ENCODE results near the gene FASLG.

Gene FASLG

DNA sequence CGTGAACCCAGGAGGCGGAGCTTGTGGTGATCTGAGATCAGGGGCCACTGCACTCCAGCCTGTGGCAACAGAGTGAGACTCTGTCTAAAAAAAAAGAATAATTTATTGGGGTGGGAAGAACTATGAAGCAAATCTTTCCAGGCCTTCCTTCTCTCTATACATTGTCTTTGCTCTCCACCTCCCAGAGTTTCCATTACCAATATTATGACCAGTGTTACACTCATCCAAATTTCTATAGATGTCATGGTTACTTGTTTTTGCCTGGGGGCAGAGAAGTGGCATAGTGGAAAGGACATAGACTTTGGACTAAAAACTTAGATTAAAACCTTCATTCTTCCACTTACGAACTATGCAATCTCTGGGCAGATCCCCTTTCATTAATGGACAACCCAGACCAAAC, 10.1 kb downstream of the FASLG start:
- TF ChIP-seq, protein P1, sequence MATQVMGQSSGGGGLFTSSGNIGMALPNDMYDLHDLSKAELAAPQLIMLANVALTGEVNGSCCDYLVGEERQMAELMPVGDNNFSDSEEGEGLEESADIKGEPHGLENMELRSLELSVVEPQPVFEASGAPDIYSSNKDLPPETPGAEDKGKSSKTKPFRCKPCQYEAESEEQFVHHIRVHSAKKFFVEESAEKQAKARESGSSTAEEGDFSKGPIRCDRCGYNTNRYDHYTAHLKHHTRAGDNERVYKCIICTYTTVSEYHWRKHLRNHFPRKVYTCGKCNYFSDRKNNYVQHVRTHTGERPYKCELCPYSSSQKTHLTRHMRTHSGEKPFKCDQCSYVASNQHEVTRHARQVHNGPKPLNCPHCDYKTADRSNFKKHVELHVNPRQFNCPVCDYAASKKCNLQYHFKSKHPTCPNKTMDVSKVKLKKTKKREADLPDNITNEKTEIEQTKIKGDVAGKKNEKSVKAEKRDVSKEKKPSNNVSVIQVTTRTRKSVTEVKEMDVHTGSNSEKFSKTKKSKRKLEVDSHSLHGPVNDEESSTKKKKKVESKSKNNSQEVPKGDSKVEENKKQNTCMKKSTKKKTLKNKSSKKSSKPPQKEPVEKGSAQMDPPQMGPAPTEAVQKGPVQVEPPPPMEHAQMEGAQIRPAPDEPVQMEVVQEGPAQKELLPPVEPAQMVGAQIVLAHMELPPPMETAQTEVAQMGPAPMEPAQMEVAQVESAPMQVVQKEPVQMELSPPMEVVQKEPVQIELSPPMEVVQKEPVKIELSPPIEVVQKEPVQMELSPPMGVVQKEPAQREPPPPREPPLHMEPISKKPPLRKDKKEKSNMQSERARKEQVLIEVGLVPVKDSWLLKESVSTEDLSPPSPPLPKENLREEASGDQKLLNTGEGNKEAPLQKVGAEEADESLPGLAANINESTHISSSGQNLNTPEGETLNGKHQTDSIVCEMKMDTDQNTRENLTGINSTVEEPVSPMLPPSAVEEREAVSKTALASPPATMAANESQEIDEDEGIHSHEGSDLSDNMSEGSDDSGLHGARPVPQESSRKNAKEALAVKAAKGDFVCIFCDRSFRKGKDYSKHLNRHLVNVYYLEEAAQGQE (IDR thresholded peaks at IDR 0.05; ENCODE audit: insufficient read depth in 1 of 2, low read depth in 2 of 2, low read length in 2 of 2) = no peak
- TF ChIP-seq SIN3A (IDR thresholded peaks at IDR 0.05; ENCODE audit: borderline replicate concordance, insufficient read depth, low read length) (no peak), POLR2AphosphoS5 (IDR thresholded peaks at IDR 0.05; ENCODE audit: low read depth, low read length) (no peak), TAF1 (IDR thresholded peaks at IDR 0.05; ENCODE audit: borderline replicate concordance, insufficient read depth, low read length) (no peak), FOXP2 (optimal IDR thresholded peaks at IDR 0.05; ENCODE audit: borderline replicate concordance, extremely low read depth, extremely low read length, insufficient read depth) (no peak)

DNA sequence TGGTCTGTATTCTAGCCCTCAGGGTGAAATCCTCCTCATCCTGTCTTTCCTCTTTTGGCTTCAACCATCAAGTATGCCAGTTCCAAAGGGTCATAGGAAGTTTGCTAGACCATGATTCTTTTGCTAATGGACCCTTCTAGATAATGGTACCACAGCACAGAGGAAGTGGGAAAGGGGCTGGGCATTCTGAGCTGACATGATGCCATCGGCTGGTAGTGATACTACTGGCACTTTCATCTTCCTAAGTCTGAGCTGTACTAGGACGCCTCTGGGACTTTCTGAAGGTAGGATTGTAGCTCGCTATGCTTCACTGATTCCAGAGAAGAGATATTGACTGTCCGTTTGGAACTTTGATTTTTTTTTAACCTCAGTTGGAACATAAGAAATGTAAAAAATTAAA, 11.4 kb downstream of the FASLG start:
- TF ChIP-seq SIN3A (IDR thresholded peaks at IDR 0.05; ENCODE audit: borderline replicate concordance, insufficient read depth, low read length) = no peak
- TF ChIP-seq TAF1 (IDR thresholded peaks at IDR 0.05; ENCODE audit: borderline replicate concordance, insufficient read depth, low read length) = no peak

DNA sequence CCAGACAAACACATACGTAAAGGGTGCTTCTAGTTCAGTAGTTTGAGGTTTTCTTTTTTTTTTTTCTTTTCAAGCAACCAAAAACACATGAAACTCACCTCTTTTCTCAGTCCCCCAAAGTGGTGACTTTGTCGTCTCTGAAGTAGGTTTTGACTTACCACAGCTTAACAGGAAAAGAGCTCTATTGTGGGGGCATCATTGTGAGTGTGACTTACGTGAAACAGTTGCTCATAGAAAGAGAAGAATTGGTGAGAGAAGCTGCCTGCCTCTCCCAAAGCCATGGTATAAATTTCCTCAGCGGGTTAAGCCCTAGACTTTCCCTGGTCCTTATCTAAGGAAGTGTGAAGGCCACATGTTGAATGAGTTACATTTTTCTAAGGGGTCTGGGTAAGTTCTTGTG, 11.9 kb downstream of the FASLG start:
- TF ChIP-seq SIN3A (IDR thresholded peaks at IDR 0.05; ENCODE audit: borderline replicate concordance, insufficient read depth, low read length) (no peak), FOXP2 (optimal IDR thresholded peaks at IDR 0.05; ENCODE audit: borderline replicate concordance, extremely low read depth, extremely low read length, insufficient read depth) (no peak), TAF1 (IDR thresholded peaks at IDR 0.05; ENCODE audit: borderline replicate concordance, insufficient read depth, low read length) (no peak), POLR2AphosphoS5 (IDR thresholded peaks at IDR 0.05; ENCODE audit: low read depth, low read length) (no peak)
- TF ChIP-seq, protein P1 (IDR thresholded peaks at IDR 0.05; ENCODE audit: insufficient read depth in 1 of 2, low read depth in 2 of 2, low read length in 2 of 2) = no peak

DNA sequence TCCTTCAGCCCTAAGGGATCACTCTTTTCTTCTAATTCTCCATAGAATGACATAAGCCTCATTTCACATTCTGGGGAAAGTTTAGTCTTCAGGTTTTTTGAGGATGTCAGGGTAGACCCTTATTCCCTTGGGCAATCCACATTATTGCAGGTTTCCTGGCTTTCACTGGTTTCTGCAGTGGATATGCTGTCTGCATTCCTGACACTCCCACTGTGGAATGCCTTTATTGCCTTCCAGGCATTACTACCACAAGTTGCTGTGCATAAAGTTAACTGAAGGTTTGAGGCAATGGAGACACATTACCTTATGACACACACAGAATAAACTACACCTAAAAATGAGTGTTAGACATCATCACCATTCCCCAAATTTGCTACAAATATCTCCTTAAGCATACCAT, 12.7 kb downstream of the FASLG start:
- TF ChIP-seq POLR2AphosphoS5 (IDR thresholded peaks at IDR 0.05; ENCODE audit: low read depth, low read length) (no peak), SIN3A (IDR thresholded peaks at IDR 0.05; ENCODE audit: borderline replicate concordance, insufficient read depth, low read length) (no peak), FOXP2 (optimal IDR thresholded peaks at IDR 0.05; ENCODE audit: borderline replicate concordance, extremely low read depth, extremely low read length, insufficient read depth) (no peak), TAF1 (IDR thresholded peaks at IDR 0.05; ENCODE audit: borderline replicate concordance, insufficient read depth, low read length) (no peak)
- TF ChIP-seq, protein P1 (IDR thresholded peaks at IDR 0.05; ENCODE audit: insufficient read depth in 1 of 2, low read depth in 2 of 2, low read length in 2 of 2) = no peak

DNA sequence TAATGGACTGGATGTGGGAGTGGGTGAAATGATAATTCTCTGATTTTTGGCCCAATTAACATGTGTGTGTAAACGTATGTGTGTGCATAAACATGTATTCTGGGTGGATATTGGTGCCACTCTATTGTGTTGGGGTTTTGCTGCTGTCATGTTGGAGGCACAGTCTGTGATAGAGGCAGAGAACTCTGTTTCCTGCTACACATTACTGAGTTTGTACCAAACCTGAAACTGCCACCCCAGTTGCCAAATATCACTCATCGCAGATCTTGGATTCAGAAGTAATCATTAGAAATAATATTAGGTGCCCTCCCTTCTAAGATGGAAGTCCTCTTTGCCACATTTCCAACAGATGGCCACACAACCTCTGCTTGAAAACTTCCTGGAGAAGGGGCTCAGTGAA, 13.8 kb downstream of the FASLG start:
- TF ChIP-seq, protein P1 (IDR thresholded peaks at IDR 0.05; ENCODE audit: insufficient read depth in 1 of 2, low read depth in 2 of 2, low read length in 2 of 2) = no peak
- TF ChIP-seq FOXP2 (optimal IDR thresholded peaks at IDR 0.05; ENCODE audit: borderline replicate concordance, extremely low read depth, extremely low read length, insufficient read depth) (no peak), POLR2AphosphoS5 (IDR thresholded peaks at IDR 0.05; ENCODE audit: low read depth, low read length) (no peak), TAF1 (IDR thresholded peaks at IDR 0.05; ENCODE audit: borderline replicate concordance, insufficient read depth, low read length) (no peak), SIN3A (IDR thresholded peaks at IDR 0.05; ENCODE audit: borderline replicate concordance, insufficient read depth, low read length) (no peak)
